ENCODE data around the gene SGCA. TPM values are rescaled to one million over a fixed set of nuclear protein-coding genes. Genes with fewer than 3 reads are reported as not detected.
A peak's percentile ranks its signal among the peaks of the same experiment; 100 is the strongest.

Gene SGCA
- total and polyA plus RNA-seq, 9 donors, result 209 to 375 (median 311) TPM

DNA sequence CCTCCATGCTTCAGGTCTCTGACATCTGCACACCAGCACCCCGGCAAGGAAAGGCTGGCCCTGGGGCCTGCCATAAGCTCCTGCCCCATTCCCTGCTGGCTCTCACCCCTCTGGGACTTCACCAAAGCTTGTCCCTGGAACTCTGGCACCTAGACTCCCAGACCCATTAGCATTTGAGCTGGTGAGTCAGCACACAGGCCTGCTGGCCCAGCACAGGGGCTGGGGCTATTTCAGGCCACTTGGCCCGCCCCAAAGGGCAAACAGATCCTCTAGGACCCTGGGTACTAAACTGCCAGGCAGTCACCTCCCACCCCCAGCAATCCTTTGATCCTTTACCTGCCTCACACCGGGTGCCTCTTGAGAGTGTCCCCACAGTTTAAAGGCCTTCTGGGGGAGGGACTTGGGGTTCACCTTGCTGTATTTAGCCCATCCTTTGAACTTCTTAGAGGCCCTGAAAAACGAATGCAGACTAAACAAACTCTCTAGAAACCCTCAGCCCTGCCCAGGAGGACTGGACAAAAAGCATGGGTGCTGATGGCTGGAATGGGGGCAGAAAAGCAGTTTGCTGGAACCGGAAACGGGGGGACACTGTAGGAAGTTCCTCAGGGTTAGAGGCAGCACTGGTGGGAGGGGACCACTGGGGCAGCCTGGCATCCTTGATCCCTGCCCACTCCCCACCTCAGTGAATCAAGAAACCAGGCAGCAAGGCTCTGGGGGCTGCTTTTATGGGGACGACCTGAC, 32.6 kb upstream of the SGCA start:
- Histone ChIP-seq H3K4me3 (ENCODE audit: low read length) (no peak overlapping the region), H3K4me1 (ENCODE audit: control insufficient read depth, insufficient read depth, low read length) (peaks cover 24% of the 10 kb centered on the region), H3K36me3 (ENCODE audit: control insufficient read depth, insufficient read depth, low read length) (peaks cover 40% of the 10 kb centered on the region), H3K27me3 (ENCODE audit: control insufficient read depth, insufficient read depth, low read length) (peaks cover 26% of the 10 kb centered on the region), H3K9me3 (replicated peaks; ENCODE audit: control insufficient read depth, low read depth, low read length) (no peaks in the 10 kb centered on the region), H3K27ac (ENCODE audit: low read length) (no peak overlapping the region)
- DNase-seq, result no peak
- WGBS (ENCODE audit: insufficient coverage), result 50% methylated on average over 3 of the region's 7 CpGs

- no peak overlapping the region for H3K27ac ChIP-seq (ENCODE audit: low read length)
- H3K4me1 ChIP-seq (ENCODE audit: control insufficient read depth, insufficient read depth, low read length), result peaks cover 19% of the 10 kb centered on the region
- peaks cover 20% of the 10 kb centered on the region for H3K27me3 ChIP-seq (ENCODE audit: control insufficient read depth, insufficient read depth, low read length)
These were observed 32.1 kb upstream of the SGCA start for GRCh38 chr17:50133769-50134099.

GRCh38 chr17:50134206-50135110, 31.3 kb upstream of the SGCA start:
- DNase-seq, result no peak
- no peaks in the 10 kb centered on the region for H3K9me3 ChIP-seq (replicated peaks; ENCODE audit: control insufficient read depth, low read depth, low read length)
- no peak overlapping the region for H3K4me3 ChIP-seq (ENCODE audit: low read length)
- peaks cover 16% of the 10 kb centered on the region for H3K4me1 ChIP-seq (ENCODE audit: control insufficient read depth, insufficient read depth, low read length)
- peaks cover 13% of the 10 kb centered on the region for H3K27me3 ChIP-seq (ENCODE audit: control insufficient read depth, insufficient read depth, low read length)
- WGBS (ENCODE audit: insufficient coverage), result 34% methylated on average over 9 of the region's 16 CpGs
- peaks cover 53% of the 10 kb centered on the region for H3K36me3 ChIP-seq (ENCODE audit: control insufficient read depth, insufficient read depth, low read length)
- no peak overlapping the region for H3K27ac ChIP-seq (ENCODE audit: low read length)

More at GRCh38 chr17:50133769-50134099, 32.1 kb upstream of the SGCA start:
- no peak for DNase-seq
- no peaks in the 10 kb centered on the region for H3K9me3 ChIP-seq (replicated peaks; ENCODE audit: control insufficient read depth, low read depth, low read length)
- 6% methylated on average over 2 of the region's 16 CpGs for WGBS (ENCODE audit: insufficient coverage)
- peaks cover 46% of the 10 kb centered on the region for H3K36me3 ChIP-seq (ENCODE audit: control insufficient read depth, insufficient read depth, low read length)
- H3K4me3 ChIP-seq (ENCODE audit: low read length), result no peak overlapping the region

DNA sequence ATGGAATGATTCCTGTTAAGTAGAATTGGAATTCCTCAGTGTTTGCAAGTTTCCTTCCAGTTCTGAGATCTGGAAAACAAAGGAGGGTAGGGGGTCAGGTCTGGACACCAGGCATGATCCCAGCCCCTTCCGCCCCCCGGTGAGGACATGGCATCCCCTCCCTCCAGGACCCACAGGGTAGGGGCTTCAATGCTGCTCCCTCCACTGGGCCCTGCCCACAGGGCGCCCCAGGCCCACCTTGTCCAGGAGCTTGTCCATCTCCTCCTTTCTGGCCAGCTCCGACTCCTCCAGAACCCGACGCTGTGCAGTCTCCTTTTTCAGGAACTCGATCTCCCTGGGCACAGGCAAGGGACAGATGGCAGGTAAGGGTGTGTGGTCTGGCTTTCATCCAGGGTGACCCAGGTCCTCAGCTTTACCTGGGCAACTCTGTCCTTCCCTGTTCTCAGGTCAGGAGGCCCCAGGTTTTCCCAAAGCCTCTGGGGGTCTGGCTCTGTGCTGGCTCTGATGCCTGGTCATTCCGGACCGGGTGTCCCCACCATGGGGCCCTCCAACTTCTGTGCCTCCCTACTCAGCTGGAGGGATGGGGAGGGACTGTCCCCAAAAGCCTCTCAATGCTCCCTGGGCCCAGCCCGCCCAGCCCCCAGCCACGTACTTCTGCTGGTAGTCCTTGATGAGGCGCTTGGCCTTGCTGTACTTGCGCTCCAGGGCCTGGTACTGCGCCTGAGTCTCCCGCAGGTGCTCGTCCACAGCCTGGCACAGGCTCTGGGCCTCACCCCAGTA, 30.3 kb upstream of the SGCA start:
- Histone ChIP-seq H3K4me3 (ENCODE audit: low read length) (no peak overlapping the region), H3K36me3 (ENCODE audit: control insufficient read depth, insufficient read depth, low read length) (peaks cover 63% of the 10 kb centered on the region), H3K27ac (ENCODE audit: low read length) (no peak overlapping the region), H3K4me1 (ENCODE audit: control insufficient read depth, insufficient read depth, low read length) (peaks cover 17% of the 10 kb centered on the region), H3K27me3 (ENCODE audit: control insufficient read depth, insufficient read depth, low read length) (peaks cover 5% of the 10 kb centered on the region), H3K9me3 (replicated peaks; ENCODE audit: control insufficient read depth, low read depth, low read length) (no peaks in the 10 kb centered on the region)
- WGBS (ENCODE audit: insufficient coverage), result 86% methylated on average over 9 of the region's 16 CpGs
- DNase-seq, result peak; percentile 7

- WGBS (ENCODE audit: insufficient coverage), result 92% methylated on average over 6 of the region's 11 CpGs
- no peak for DNase-seq
- H3K27ac ChIP-seq (ENCODE audit: low read length), result no peak overlapping the region
- peaks cover 70% of the 10 kb centered on the region for H3K36me3 ChIP-seq (ENCODE audit: control insufficient read depth, insufficient read depth, low read length)
- no peaks in the 10 kb centered on the region for H3K27me3 ChIP-seq (ENCODE audit: control insufficient read depth, insufficient read depth, low read length)
- H3K4me3 ChIP-seq (ENCODE audit: low read length), result no peak overlapping the region
- H3K4me1 ChIP-seq (ENCODE audit: control insufficient read depth, insufficient read depth, low read length), result peaks cover 18% of the 10 kb centered on the region
- no peaks in the 10 kb centered on the region for H3K9me3 ChIP-seq (replicated peaks; ENCODE audit: control insufficient read depth, low read depth, low read length)
These were observed 29.6 kb upstream of the SGCA start for GRCh38 chr17:50136096-50136687.

- H3K27me3 ChIP-seq (ENCODE audit: control insufficient read depth, insufficient read depth, low read length), result no peaks in the 10 kb centered on the region
- DNase-seq, result no peak
- H3K4me3 ChIP-seq (ENCODE audit: low read length), result no peak overlapping the region
- no peak overlapping the region for H3K27ac ChIP-seq (ENCODE audit: low read length)
- H3K36me3 ChIP-seq (ENCODE audit: control insufficient read depth, insufficient read depth, low read length), result peaks cover 78% of the 10 kb centered on the region
- WGBS (ENCODE audit: insufficient coverage), result 73% methylated on average over 3 of the region's 4 CpGs
- H3K4me1 ChIP-seq (ENCODE audit: control insufficient read depth, insufficient read depth, low read length), result peaks cover 18% of the 10 kb centered on the region
- no peaks in the 10 kb centered on the region for H3K9me3 ChIP-seq (replicated peaks; ENCODE audit: control insufficient read depth, low read depth, low read length)
These were observed 28.8 kb upstream of the SGCA start for GRCh38 chr17:50137042-50137441.

DNA sequence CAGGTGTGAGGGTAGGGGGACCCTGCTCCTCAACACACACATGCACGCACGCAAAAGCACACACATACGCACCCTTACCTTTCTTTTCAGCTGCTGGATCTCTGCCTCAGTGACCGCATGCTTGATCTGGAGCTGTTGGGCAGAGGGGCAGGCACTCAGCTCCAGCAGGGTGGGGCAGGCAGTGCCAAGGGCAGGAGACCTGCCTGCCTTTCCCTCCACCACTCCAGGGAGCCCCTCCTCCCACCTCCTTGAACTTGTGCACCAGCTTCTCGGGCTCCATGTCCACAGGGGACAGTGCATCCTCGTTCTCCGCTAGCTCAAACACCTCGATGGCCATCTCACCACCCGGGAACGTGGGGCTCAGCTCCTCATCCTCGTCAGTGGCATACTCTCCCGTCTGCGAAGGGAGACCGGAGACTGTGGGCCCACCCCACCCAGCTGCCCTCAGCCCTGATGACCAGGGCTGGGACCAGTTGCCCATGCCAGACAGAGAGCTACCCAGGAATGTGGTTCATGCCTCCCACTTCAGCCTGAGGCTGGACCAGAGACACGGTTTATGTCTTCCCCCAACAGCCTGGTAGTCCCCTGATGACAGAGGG, 26.5 kb upstream of the SGCA start:
- Histone ChIP-seq H3K9me3 (replicated peaks; ENCODE audit: control insufficient read depth, low read depth, low read length) (no peaks in the 10 kb centered on the region), H3K4me3 (ENCODE audit: low read length) (no peak overlapping the region), H3K4me1 (ENCODE audit: control insufficient read depth, insufficient read depth, low read length) (peaks cover 14% of the 10 kb centered on the region), H3K27me3 (ENCODE audit: control insufficient read depth, insufficient read depth, low read length) (no peaks in the 10 kb centered on the region), H3K27ac (ENCODE audit: low read length) (no peak overlapping the region), H3K36me3 (ENCODE audit: control insufficient read depth, insufficient read depth, low read length) (peaks cover 97% of the 10 kb centered on the region)
- no peak for DNase-seq
- 80% methylated on average over 13 of the region's 15 CpGs for WGBS (ENCODE audit: insufficient coverage)

DNA sequence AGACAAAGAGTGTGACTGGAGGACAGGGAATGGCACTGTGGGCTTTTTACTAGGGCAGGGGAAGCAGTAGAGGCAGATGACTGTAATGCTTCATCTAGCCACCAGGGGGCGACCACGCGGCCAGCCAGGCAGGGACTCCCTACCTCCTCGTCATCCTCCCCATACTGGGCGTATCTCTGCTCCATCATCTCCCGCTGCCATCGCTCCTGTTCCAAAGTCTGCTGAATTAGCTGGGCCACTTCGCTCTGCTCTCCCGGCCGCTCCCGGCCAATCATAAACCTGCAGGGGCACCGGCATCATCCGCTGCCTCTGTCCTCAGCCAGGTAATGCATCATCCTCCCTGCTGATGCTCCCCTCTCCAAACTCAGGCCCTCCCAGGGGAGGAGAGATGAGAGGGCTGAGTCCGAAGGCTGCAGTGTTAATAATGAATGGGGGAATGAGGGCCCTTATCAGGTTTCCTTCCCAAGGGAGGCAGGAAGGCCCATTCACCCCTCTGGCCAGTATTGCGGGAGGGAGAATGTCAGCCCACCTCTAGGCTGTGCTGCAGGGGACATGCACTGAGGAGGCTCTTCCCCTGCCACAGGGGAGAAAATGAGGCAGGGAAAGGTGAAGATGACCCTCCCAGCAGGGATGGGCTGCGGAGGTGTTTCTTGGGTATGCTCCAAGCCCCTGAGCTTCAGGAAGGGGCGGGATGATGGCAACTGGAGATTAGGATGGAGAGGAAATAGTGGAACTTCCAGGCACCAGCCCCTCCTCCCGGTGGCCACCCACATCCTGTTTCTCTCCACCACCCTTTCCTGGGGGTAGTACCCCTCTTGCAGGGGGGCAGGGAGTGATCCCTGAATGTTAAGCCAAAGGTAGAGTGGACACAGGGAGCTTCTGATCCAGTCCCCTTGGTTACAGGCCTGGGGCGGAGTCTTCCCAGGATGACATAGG, 25.6 kb upstream of the SGCA start:
- no peaks in the 10 kb centered on the region for H3K27me3 ChIP-seq (ENCODE audit: control insufficient read depth, insufficient read depth, low read length)
- H3K36me3 ChIP-seq (ENCODE audit: control insufficient read depth, insufficient read depth, low read length), result peaks cover 99% of the 10 kb centered on the region
- WGBS (ENCODE audit: insufficient coverage), result 25% methylated on average over 13 of the region's 19 CpGs
- peak overlapping the region; percentile 53 for H3K27ac ChIP-seq (ENCODE audit: low read length)
- DNase-seq, result peak; percentile 81
- no peak overlapping the region for H3K4me3 ChIP-seq (ENCODE audit: low read length)
- peaks cover 16% of the 10 kb centered on the region for H3K4me1 ChIP-seq (ENCODE audit: control insufficient read depth, insufficient read depth, low read length)
- H3K9me3 ChIP-seq (replicated peaks; ENCODE audit: control insufficient read depth, low read depth, low read length), result no peaks in the 10 kb centered on the region

All from muscle of leg (tissue), 11 donors.